Right lobe of liver (tissue), 4 donors: Measurements from ENCODE around the gene RAB3GAP1.

Experiments
- CTCF ChIP-seq, 4 donors: fragments of 200-600 bp in 3 of 4; fragments of 450-650 bp in 1 of 4; IDR thresholded peaks; one replicate each; pipeline versions ENCODE4 v1.5.1 to v1.8.0; 2016 to 2022; ENCODE audit warnings: antibody characterized with exemption in 4 of 4, mild to moderate bottlenecking in 2 of 4
- POLR2A ChIP-seq: fragments of 450-650 bp; IDR thresholded peaks from one replicate; pipeline ENCODE4 v1.6.1; 2017; ENCODE audit warnings: antibody characterized with exemption, mild to moderate bottlenecking
- donor health status: DM: no; HTN: no; CAD: no.
- donor health status: DM: no; HTN: no; CAD: no.
- donor health status: DM: no; HTN: yes; CAD: no.

DNA sequence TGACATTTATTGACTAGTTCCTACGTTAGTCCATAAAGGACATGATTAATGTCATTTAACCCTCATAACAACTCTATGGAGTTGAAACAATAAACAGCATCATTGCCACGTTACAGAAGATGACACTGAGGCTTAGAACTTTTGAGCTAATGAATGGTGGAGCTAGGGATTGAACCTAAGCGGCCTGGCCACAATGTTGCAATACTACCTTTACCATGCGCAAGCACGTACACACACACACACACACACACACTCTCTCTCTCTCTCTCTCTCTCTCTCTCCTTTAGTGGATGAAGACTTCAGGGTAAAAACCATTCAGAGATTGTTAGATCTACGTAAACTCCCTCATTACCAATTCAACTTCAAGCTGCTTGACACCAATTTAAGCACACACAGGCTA is 4.0 kb upstream of the RAB3GAP1 start:
- TF ChIP-seq CTCF (IDR thresholded peaks at IDR 0.05) (no peak), POLR2A (no peak)
